SH-SY5Y (cell line): ENCODE data around the gene NGEF.

Source experiments
- GATA2 ChIP-seq: IDR thresholded peaks from 2 replicates; pipeline ENCODE4 v1.6.1; 2011; ENCODE audit warnings: mild to moderate bottlenecking, low read depth, low read length
- GATA3 ChIP-seq: IDR thresholded peaks from 2 replicates; pipeline ENCODE4 v1.6.1; 2011; ENCODE audit warnings: low read depth, mild to moderate bottlenecking, low read length, moderate library complexity

The NGEF gene

GRCh38 chr2:232871418-232871834 lies 141.6 kb downstream of the NGEF start:
- TF ChIP-seq GATA2 (no peak), GATA3 (no peak)

GRCh38 chr2:232870766-232871371 lies 142.2 kb downstream of the NGEF start:
- no peak for TF ChIP-seq GATA3
- TF ChIP-seq GATA2: no peak

GRCh38 chr2:232870018-232870765 lies 142.9 kb downstream of the NGEF start, which contains the start of gene SNORC:
TSS of gene SNORC (plus strand) at chr2:232870264. CDS start at chr2:232870342, 78 bp downstream.
- TF ChIP-seq GATA3 (no peak), GATA2 (no peak)

DNA sequence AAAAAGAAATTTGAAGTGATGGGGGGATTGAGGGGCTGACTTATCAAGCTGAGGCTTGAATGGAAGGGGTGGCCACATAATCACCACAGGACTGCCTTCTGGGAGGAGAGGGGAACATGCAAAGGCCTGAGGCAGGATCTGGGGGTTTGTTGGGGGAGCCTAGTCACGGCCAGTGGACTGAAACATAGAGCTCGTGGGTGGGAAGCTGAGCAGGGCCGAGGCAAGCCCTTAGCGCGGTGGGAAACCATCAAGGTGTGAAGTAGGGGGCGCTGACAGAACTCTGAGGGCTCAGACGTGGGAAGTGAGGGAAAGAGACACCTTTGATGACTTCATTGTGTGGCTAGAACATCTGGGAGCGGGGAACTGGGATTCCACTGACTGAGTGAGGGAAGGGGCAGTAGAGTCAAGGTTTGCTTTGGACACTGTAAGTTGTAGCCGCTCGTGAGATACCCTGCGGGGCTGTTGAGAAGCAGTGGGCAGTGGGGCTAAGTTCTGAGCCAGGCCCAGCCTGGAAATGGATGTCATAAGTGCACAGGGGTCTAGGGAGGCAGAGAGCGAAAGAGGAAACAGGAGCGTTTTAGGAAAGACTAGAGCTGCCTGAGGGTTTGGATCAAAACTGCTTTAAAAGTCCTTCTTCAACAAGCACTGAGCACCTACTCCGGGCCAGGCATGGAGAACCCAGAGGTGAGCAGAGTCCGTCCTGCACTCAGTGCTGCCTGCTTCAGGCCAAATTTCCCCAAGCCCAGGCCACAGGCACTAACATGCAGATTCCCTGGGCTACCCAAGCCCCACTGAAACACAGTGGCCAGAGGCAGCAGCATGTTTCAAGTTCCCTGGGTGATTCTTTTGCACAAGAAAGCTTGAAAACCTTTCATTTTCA lies 143.7 kb downstream of the NGEF start:
- no peak for TF ChIP-seq GATA3
- no peak for TF ChIP-seq GATA2

DNA sequence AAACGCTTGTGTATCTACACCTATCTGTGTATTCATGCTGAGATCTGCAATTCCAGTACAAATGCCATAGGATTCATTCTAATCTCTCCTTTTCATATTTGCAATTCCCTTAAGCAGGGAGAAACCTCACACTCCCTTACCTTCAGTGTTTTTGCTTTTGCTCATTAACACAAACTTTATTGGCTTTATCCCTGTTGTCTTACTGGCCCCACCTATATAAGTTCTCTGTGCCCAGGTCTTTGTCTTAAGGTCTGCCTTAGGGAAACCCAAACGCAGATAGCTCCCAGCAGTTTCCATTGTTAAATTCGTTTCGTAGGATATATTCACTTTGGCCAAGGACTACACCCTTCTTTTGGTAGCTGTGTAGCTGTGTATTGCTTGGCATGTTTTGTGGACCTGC lies 147.0 kb downstream of the NGEF start:
- no peak for TF ChIP-seq GATA2
- TF ChIP-seq GATA3: no peak

GRCh38 chr2:232865165-232865564 lies 147.9 kb downstream of the NGEF start:
- TF ChIP-seq GATA2 (no peak), GATA3 (no peak)

DNA sequence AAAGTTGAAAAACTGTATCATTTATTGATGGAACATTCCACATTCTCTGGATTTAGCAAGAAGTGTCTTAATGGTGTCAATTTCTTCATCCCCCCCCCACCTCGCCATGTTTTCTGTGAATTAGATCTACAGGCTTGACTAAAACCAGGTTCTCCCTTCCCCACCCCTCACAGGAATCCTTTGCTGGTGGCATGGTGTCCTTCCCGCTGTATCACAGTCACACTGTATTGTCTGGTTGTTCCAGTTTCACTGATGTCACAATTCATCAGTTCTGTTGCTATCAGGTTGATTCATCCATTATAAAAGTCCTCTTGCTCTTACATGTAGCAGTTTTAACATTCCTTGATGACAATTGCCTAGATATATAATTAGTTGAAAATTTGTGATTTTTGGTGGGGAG lies 149.1 kb downstream of the NGEF start:
- TF ChIP-seq GATA2: no peak
- no peak for TF ChIP-seq GATA3

DNA sequence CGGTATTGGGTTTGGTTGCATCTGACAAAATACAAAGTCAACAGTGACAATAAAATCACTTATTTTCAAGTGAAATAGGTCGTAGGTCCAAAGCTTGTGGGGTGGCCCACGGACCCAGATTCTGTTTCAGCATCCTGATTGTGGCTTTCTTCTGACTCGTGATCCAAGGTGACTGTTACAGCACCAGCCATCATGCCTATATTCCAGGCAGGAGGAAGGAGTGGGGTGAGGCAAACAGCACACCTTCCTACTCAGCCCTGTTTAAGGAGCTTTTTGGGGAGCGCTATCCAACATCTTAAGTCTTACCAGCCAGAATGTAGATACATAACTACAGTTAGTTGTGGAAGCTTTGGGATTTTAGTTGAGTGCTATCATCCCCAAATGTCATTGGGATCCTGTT lies 151.7 kb downstream of the NGEF start:
- TF ChIP-seq GATA3: no peak
- TF ChIP-seq GATA2: no peak

GRCh38 chr2:232860593-232861241 lies 152.3 kb downstream of the NGEF start:
- TF ChIP-seq GATA3 (no peak), GATA2 (no peak)

DNA sequence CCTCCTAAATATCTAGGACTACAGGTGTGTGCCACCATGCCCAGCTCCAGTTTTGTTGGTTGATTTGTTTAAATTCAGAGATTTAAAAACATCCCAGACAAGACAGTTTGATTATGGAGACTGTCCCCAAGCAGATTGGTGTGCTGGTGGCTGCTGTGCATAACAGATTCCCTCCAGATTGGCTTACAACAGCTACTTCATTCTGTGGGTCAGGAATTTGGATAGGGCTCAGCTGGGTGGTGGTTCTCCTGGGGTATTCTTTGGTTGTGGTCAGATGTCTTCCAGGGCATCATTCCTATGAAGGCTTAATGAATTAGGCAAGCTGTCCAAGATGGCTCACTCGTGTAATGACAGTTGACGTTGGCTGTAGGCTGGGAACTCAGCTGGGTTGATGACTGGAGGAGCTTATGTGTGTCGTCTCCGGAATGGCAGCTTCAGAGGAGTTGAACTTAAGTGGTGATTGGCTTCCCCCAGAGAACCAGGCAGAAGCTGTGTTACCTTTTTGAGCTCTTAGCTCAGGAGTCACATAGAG lies 153.6 kb downstream of the NGEF start:
- TF ChIP-seq GATA2 (no peak), GATA3 (no peak)

DNA sequence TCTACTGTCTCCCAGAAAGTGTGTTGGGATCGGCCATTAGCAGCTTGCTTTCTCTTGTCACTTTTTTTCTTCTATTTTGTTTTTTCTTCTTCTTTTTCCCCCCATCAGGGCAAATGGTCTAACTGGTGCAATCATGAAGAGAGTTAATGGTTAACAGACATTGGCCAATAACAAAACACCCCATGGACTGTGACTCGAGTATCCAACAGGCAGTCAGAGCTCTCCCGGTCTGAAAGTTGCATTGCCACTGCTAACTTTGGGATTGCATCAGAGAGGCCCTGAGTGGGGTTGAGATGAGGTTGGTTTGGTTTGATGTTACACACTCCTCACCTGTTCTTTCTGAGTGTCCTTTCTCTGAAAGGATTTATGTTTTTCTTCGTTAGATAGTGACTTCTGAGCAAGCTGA lies 155.9 kb downstream of the NGEF start:
- no peak for TF ChIP-seq GATA2
- no peak for TF ChIP-seq GATA3

- TF ChIP-seq GATA2 (no peak), GATA3 (no peak)
Observed at GRCh38 chr2:232854082-232854481, 159.0 kb downstream of the NGEF start.

DNA sequence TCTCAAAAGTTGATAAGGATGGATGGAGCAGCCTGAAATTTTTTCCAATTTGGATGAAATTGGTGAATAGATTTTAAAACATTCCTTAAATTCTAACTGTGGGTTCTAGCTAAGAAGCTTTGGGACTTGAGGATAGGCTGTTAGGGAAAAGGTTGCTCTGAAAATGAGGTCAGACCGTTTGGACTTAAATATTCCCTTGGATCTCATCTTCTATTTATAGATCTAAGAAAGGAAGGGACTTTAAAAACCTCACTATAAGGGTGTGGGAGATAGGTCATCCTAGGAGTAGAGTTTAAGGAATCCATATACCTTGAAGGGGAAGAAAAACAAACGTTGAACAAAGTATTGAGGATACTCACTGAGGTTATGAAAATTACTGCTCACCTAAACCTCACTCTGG lies 160.4 kb downstream of the NGEF start:
- TF ChIP-seq GATA2: no peak
- no peak for TF ChIP-seq GATA3

DNA sequence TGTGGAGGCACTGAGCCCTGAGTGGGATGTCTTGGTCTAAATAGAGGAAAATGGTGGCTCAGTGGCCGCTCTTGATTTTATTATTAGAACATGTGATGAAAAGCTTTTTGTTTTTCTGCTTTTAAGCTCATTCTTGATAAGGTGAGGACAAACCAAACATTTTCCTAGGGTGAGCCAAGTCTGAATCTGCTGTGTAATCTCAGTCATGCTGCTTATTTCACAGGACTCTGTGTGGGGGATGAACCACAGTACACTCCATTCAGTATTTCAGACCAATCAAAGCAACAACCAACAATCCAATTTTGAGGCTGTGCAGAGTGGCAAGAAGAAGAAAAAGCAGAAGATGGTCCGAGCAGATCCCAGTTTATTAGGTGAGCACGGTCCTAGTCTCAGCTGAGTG lies 163.0 kb downstream of the NGEF start:
- TF ChIP-seq GATA2 (no peak), GATA3 (no peak)

DNA sequence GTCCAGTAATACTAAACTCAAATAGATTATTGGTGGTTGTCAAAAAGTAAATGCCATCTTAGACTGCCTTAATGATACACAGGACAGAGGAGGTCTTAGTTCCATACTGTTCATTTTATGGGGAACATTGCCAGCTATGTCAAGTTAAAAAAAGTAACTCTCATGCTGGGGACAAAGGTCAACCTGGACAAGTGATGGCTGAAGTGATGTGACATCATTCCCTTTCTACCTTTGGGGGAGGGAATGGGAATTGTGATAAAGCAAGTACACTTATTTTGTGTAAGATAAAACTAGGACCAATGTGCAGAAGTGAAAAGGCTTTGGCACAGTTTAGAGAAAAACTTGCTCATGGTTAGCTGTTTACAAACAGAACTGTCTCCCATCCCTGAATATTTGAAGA lies 167.0 kb downstream of the NGEF start:
- TF ChIP-seq GATA3: no peak
- TF ChIP-seq GATA2: no peak
